22Rv1 (cell line): ENCODE measurements around the gene BICC1.

Experiments used
- ZFX ChIP-seq: fragments of 450-650 bp; IDR thresholded peaks from 2 replicates; pipeline ENCODE4 v1.6.1; 2017; ENCODE audit warnings: antibody characterized with exemption, borderline replicate concordance
- TF ChIP-seq, protein P1 (sequence below): fragments of 450-650 bp; IDR thresholded peaks from 2 replicates; pipeline ENCODE4 v1.5.1; 2017; ENCODE audit warnings: mild to moderate bottlenecking

DNA sequence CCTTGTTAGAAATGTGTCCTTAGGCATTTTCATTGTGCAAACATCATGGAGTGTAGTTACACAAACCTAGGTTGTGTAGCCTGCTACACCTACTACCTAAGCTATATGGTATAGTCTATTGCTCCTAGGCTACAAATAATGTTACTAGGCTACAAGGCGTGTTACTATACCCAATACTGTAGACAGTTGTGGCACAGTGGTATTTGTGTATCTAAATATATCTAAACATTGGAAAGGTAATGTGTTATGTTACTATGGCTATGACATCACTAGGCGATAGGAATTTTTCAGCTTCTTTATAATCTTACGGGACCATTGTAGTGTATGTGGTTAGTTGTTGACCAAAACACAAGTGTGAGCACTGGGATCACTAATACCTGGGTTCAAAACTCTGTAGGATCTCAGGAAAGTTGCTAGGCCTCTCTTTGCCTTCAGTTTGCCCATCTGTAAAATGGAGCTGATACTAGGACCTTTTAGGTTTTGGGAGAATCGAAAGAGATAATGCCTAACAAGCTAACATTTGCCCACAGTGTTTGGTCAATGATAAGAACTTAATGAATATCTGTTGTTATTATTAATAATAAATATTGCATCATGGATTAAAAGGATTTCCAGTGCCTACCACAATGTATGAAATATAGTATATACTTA, 2.7 kb downstream of the BICC1 start:
- TF ChIP-seq, protein P1, sequence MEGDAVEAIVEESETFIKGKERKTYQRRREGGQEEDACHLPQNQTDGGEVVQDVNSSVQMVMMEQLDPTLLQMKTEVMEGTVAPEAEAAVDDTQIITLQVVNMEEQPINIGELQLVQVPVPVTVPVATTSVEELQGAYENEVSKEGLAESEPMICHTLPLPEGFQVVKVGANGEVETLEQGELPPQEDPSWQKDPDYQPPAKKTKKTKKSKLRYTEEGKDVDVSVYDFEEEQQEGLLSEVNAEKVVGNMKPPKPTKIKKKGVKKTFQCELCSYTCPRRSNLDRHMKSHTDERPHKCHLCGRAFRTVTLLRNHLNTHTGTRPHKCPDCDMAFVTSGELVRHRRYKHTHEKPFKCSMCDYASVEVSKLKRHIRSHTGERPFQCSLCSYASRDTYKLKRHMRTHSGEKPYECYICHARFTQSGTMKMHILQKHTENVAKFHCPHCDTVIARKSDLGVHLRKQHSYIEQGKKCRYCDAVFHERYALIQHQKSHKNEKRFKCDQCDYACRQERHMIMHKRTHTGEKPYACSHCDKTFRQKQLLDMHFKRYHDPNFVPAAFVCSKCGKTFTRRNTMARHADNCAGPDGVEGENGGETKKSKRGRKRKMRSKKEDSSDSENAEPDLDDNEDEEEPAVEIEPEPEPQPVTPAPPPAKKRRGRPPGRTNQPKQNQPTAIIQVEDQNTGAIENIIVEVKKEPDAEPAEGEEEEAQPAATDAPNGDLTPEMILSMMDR = no peak
- TF ChIP-seq ZFX = no peak
